Stomach (tissue), 9 donors: ENCODE measurements around the gene SLC28A3. TPM values are rescaled to one million over a fixed set of nuclear protein-coding genes. Genes with fewer than 3 reads are reported as not detected.

Experiments
- DNase-seq, 2 donors: peaks; one replicate each; pipeline versions ENCODE4 v3.0.0 to v3.0.0-alpha.2; 2013 to 2019
- H3K27ac ChIP-seq, 5 donors: fragments of 200-600 bp in 4 of 5; sonication (generic) in 4 of 5; one replicate each; pipeline ENCODE4 v1.5.1; 2013 to 2019; ENCODE audit warnings: mild to moderate bottlenecking in 1 of 5, moderate library complexity in 1 of 5
- H3K27me3 ChIP-seq, 3 donors: fragments of 200-600 bp; sonication (generic); one replicate each; pipeline ENCODE4 v1.5.1; 2017 to 2019; ENCODE audit warnings: mixed run types in 1 of 3
- H3K36me3 ChIP-seq, 4 donors: fragments of 200-600 bp; sonication (generic); 1 replicate in 3 of 4; 2 replicates in 1 of 4; pipeline ENCODE4 v1.5.1; 2016 to 2019
- H3K4me1 ChIP-seq, 4 donors: fragments of 200-600 bp; sonication (generic); one replicate each; pipeline ENCODE4 v1.5.1; 2016 to 2019
- H3K4me3 ChIP-seq, 4 donors: fragments of 200-600 bp; sonication (generic) in 3 of 4; one replicate each; pipeline ENCODE4 v1.5.1; 2016 to 2019; ENCODE audit warnings: mild to moderate bottlenecking in 1 of 4
- H3K9me3 ChIP-seq, 4 donors: fragments of 200-600 bp; sonication (generic); one replicate each; pipeline ENCODE4 v1.5.1; 2016 to 2019
- CTCF ChIP-seq, 7 experiments: fragments of 450-650 bp in 4 of 7; fragments of 200-600 bp in 3 of 7; sonication (generic) in 3 of 7; IDR thresholded peaks; one replicate each; pipeline ENCODE4 v1.5.1; 2016 to 2019; ENCODE audit warnings: antibody characterized with exemption in 7 of 7, control low read depth in 2 of 7, mild to moderate bottlenecking in 1 of 7
- EP300 ChIP-seq: sonication (generic); formaldehyde crosslinking; IDR thresholded peaks from one replicate; pipeline ENCODE4 v1.6.1; 2017; ENCODE audit warnings: antibody characterized with exemption
- POLR2A ChIP-seq, 4 donors: fragments of 450-650 bp; IDR thresholded peaks; one replicate each; pipeline ENCODE4 v1.6.1; 2016; ENCODE audit warnings: antibody characterized with exemption in 4 of 4, control low read depth in 2 of 4, mild to moderate bottlenecking in 1 of 4, moderate library complexity in 1 of 4
- POLR2AphosphoS5 ChIP-seq, 3 donors: sonication (generic); formaldehyde crosslinking; IDR thresholded peaks; one replicate each; pipeline ENCODE4 v1.6.1; 2016; ENCODE audit warnings: antibody characterized with exemption in 3 of 3
- WGBS, 5 donors: extraction: QIAGEN DNeasy Blood & Tissue Kit in 3 of 5; methylation state at CpG; one replicate each; pipeline versions ENCODE4 v1.1.5 to v1.1.7; 2013 to 2018; 5-methylcytosine and 5-hydroxymethylcytosine counted together
- intact Hi-C: fragments of 100-400 bp; cut with DNase I; formaldehyde crosslinking; loops from one replicate; pipeline ENCODE4 v1.15.1; 2023; ENCODE audit warnings: low total_unique reads
- polyA plus RNA-seq, 3 donors: library from polyadenylated mRNA; stranded (reverse); fragments of 200-250 nt; gene quantifications; one replicate each; pipeline ENCODE4 v1.2.3, GENCODE V29; 2013
- total RNA-seq, 5 donors: library from RNA; depleted of rRNA; stranded (reverse); fragments of >200 nt; gene quantifications; one replicate each; pipeline versions ENCODE4 v1.1.0 to v1.2.3, GENCODE V29; 2014 to 2016
- donor health status: healthy with polysubstance abuse.
- donor health status: Bipolar disorder and iron deficiency.
- donor health status: healthy.

Gene SLC28A3
- total and polyA plus RNA-seq, 8 donors, result 0.58 to 6.3 (median 1.3) TPM; not detected in 2

GRCh38 chr9:84251921-84252320 is 88.6 kb downstream of the SLC28A3 start:
- no peak for DNase-seq
- intact Hi-C loops, result no loop called here
- peaks cover 0 to 4% (median 0%) of the 10 kb centered on the region in 3 donors for H3K27me3 ChIP-seq
- H3K27ac ChIP-seq, result no peak overlapping the region
- no peaks in the 10 kb centered on the region for H3K9me3 ChIP-seq
- no peaks in the 10 kb centered on the region for H3K36me3 ChIP-seq
- H3K4me3 ChIP-seq, result no peak overlapping the region
- no peak for TF ChIP-seq POLR2AphosphoS5 (IDR thresholded peaks at IDR 0.05)
- TF ChIP-seq EP300, result no peak
- TF ChIP-seq CTCF (IDR thresholded peaks at IDR 0.05), result no peak
- no peak for TF ChIP-seq POLR2A (IDR thresholded peaks at IDR 0.05)
- H3K4me1 ChIP-seq, result no peaks in the 10 kb centered on the region
- WGBS, 5 donors, result 62 to 79% (median 68%) methylated on average over 7 of the region's 7 CpGs

- H3K9me3 ChIP-seq, result peaks cover 0 to under 1% (median 0%) of the 10 kb centered on the region in 4 donors
- no peaks in the 10 kb centered on the region for H3K4me1 ChIP-seq
- no peak for DNase-seq
- H3K36me3 ChIP-seq, result no peaks in the 10 kb centered on the region
- no peak overlapping the region for H3K27ac ChIP-seq
- 79 to 86% (median 81%) methylated on average over 5 of the region's 5 CpGs for WGBS, 5 donors
- no peak for TF ChIP-seq CTCF (IDR thresholded peaks at IDR 0.05)
- no peak for TF ChIP-seq POLR2AphosphoS5 (IDR thresholded peaks at IDR 0.05)
- TF ChIP-seq EP300, result no peak
- no peak for TF ChIP-seq POLR2A (IDR thresholded peaks at IDR 0.05)
- H3K27me3 ChIP-seq, result no peaks in the 10 kb centered on the region
- no peak overlapping the region for H3K4me3 ChIP-seq
- intact Hi-C loops, result no loop called here
Observed at GRCh38 chr9:84241817-84242373, 98.7 kb downstream of the SLC28A3 start.

GRCh38 chr9:84239343-84239742 is 101.2 kb downstream of the SLC28A3 start:
- WGBS, 5 donors, result 63 to 82% (median 74%) methylated on average over 2 of the region's 2 CpGs
- Histone ChIP-seq H3K4me3 (no peak overlapping the region), H3K4me1 (no peaks in the 10 kb centered on the region), H3K9me3 (peaks cover 0 to 5% (median 2%) of the 10 kb centered on the region in 4 donors), H3K27ac (no peak overlapping the region), H3K36me3 (no peaks in the 10 kb centered on the region), H3K27me3 (no peaks in the 10 kb centered on the region)
- TF ChIP-seq EP300 (no peak), POLR2AphosphoS5 (IDR thresholded peaks at IDR 0.05) (no peak), POLR2A (IDR thresholded peaks at IDR 0.05) (no peak), CTCF (IDR thresholded peaks at IDR 0.05) (no peak)
- intact Hi-C loops, result no loop called here
- DNase-seq, result no peak

GRCh38 chr9:84238652-84239051 is 101.9 kb downstream of the SLC28A3 start:
- no peaks in the 10 kb centered on the region for H3K4me1 ChIP-seq
- H3K36me3 ChIP-seq, result no peaks in the 10 kb centered on the region
- WGBS, 5 donors, result 64 to 91% (median 87%) methylated on average over 4 of the region's 4 CpGs
- DNase-seq, result no peak
- no peak overlapping the region for H3K4me3 ChIP-seq
- intact Hi-C loops, result no loop called here
- H3K27me3 ChIP-seq, result no peaks in the 10 kb centered on the region
- no peak for TF ChIP-seq EP300
- TF ChIP-seq POLR2AphosphoS5 (IDR thresholded peaks at IDR 0.05), result no peak
- TF ChIP-seq CTCF (IDR thresholded peaks at IDR 0.05), result no peak
- TF ChIP-seq POLR2A (IDR thresholded peaks at IDR 0.05), result no peak
- peaks cover 0 to 5% (median 2%) of the 10 kb centered on the region in 4 donors for H3K9me3 ChIP-seq
- H3K27ac ChIP-seq, result no peak overlapping the region
